AG10803 (cell line): ENCODE data around the gene TMEM123.
A peak's percentile ranks its signal among the peaks of the same experiment; 100 is the strongest.

ENCODE experiments used
- DNase-seq: peaks from one replicate; pipeline ENCODE4 v3.0.0; 2010; ENCODE audit warnings: low read depth
- H3K4me3 ChIP-seq: 2 replicates; pipeline ENCODE4 v1.5.1; 2011; ENCODE audit warnings: mild to moderate bottlenecking, low read length, control low read depth
- TF ChIP-seq, protein P1 (sequence below): conservative IDR thresholded peaks from 2 replicates; pipeline ENCODE4 v1.5.1; 2011; ENCODE audit warnings: mild to moderate bottlenecking, low read length, control low read depth, inconsistent platforms

TMEM123 gene

DNA sequence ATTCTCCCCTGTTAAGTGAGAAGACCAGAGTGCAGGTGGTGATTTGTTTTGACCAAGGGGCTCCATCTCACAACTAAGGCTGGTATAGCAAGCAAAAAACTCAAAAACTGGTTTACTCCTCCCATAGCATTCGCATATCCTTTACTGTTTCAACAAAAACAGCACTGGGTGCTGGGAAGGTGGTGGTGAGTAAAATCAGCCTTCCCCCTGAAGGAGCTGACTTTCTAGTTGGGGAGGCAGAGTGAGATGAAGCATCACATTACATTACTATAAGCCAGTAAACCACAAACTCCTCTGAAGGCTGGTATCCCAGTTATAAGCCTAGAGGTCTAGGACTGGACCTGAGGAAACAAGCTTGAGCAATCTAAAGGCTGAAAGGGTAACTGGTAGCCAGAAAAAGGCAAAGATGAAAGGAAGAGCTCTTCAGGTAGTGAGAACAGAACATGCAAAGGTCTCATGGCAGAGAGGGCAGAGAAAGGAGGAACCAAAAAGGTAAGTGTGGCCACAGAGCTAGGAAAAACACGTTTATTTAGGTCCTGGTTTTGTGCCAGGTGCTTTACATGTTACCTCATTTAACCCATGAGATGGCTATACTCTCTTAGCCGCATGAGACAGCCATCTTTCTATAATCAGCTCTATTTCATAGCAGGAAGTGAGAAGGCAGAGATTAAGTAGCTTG lies 22.3 kb downstream of the TMEM123 start:
- no peak overlapping the region for H3K4me3 ChIP-seq
- peak; percentile 38 for DNase-seq
- TF ChIP-seq, protein P1, sequence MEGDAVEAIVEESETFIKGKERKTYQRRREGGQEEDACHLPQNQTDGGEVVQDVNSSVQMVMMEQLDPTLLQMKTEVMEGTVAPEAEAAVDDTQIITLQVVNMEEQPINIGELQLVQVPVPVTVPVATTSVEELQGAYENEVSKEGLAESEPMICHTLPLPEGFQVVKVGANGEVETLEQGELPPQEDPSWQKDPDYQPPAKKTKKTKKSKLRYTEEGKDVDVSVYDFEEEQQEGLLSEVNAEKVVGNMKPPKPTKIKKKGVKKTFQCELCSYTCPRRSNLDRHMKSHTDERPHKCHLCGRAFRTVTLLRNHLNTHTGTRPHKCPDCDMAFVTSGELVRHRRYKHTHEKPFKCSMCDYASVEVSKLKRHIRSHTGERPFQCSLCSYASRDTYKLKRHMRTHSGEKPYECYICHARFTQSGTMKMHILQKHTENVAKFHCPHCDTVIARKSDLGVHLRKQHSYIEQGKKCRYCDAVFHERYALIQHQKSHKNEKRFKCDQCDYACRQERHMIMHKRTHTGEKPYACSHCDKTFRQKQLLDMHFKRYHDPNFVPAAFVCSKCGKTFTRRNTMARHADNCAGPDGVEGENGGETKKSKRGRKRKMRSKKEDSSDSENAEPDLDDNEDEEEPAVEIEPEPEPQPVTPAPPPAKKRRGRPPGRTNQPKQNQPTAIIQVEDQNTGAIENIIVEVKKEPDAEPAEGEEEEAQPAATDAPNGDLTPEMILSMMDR, result no peak

GRCh38 chr11:102429691-102430090 lies 22.9 kb downstream of the TMEM123 start:
- TF ChIP-seq, protein P1, result no peak
- no peak for DNase-seq
- H3K4me3 ChIP-seq, result no peak overlapping the region

DNA sequence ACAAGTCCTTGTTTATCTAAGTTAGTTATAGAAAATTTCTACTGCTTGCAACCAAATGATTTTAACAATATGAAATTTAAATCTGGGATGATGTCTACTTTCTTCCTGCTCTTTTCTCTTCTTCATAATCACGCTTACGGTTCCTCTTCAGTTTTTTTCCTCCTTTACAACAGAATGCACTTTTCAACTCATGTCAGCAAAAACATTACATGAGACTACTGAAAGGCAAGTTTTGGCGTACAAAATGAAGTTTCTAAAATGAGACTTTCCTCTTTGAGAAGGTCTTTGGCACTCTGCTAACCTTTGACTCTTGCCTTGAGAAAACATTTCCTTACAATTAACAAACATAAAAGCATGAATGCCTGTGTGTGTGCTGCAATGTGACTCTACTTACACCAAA lies 23.3 kb downstream of the TMEM123 start:
- TF ChIP-seq, protein P1, result no peak
- H3K4me3 ChIP-seq, result no peak overlapping the region
- DNase-seq, result no peak

- H3K4me3 ChIP-seq, result no peak overlapping the region
- TF ChIP-seq, protein P1, result no peak
- no peak for DNase-seq
Observed at GRCh38 chr11:102428696-102429095, 23.9 kb downstream of the TMEM123 start.

- DNase-seq, result no peak
- TF ChIP-seq, protein P1, result no peak
- no peak overlapping the region for H3K4me3 ChIP-seq
Observed at GRCh38 chr11:102427068-102427467, 25.5 kb downstream of the TMEM123 start.

DNA sequence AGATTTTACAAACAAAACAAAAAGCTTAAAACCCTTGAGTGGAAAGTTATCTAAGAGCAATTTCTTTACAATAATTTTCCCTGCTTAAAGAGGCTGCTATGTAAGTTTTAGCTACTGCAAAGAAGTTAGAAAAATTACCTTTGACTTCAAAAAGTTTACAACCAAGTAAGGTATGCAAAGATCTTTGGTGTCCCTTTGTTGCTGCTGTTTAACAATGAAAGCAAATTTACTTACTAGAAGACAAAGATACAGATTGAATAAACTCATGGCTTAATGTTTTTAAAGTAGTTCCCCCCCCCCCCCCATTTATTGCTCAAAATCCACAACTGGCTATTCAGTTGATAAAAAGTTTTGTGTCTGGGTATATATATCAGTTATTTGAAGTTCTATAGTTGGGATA lies 26.0 kb downstream of the TMEM123 start:
- H3K4me3 ChIP-seq, result no peak overlapping the region
- TF ChIP-seq, protein P1, result no peak
- DNase-seq, result no peak

DNA sequence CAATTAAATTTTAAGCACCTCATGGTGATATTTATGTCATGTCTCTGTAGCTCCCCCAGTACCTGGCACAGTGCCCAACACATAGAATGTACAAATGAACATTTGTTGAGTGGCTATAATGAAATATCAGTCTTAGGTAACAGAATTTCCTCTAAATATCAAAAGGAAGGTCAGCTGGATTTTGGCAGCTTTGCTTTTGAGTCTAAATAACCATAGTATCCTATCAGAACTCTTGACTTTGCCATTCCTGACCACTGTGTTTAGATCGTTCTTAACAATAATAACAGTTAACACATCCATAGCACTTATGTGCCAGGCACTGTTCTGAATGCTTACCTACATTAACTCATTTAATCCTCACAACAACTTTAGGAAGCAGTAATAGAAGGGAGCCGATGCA lies 26.6 kb downstream of the TMEM123 start:
- TF ChIP-seq, protein P1, result no peak
- DNase-seq, result no peak
- no peak overlapping the region for H3K4me3 ChIP-seq
